Mammary epithelial cell (primary cell): ENCODE results near the gene GUCY2D.

ENCODE experiments used
- EZH2 ChIP-seq: IDR thresholded peaks from 2 replicates; pipeline ENCODE4 v1.6.1; 2012; ENCODE audit warnings: low read length, inconsistent platforms, borderline replicate concordance
- TF ChIP-seq, protein P1 (sequence below), 2 donors: IDR thresholded peaks in 1 of 2; conservative IDR thresholded peaks in 1 of 2; 2 replicates each; pipeline ENCODE4 v1.5.1; 2011 to 2012; ENCODE audit warnings: inconsistent platforms in 2 of 2, low read length in 2 of 2, mild to moderate bottlenecking in 2 of 2, control low read depth in 1 of 2, low read depth in 1 of 2; ENCODE audit not compliant: insufficient read depth in 1 of 2; ENCODE audit errors: extremely low read depth in 1 of 2

DNA sequence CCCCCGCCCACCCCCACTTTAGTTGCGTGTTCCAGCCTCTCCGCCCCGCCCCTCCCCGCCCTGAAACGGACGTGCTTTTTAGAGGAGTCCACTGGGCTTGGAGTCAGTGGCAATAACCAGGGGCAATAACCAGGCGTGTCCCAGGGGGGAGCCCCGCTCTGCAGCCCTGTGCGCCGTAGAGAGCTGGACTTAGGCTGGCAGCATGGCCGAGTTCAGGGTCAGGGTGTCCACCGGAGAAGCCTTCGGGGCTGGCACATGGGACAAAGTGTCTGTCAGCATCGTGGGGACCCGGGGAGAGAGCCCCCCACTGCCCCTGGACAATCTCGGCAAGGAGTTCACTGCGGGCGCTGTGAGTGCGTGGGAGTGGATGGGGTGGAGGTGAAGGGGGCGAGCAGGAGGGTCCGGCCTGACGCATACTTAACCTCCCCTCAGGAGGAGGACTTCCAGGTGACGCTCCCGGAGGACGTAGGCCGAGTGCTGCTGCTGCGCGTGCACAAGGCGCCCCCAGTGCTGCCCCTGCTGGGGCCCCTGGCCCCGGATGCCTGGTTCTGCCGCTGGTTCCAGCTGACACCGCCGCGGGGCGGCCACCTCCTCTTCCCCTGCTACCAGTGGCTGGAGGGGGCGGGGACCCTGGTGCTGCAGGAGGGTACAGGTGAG is 36.7 kb downstream of the GUCY2D start, which contains the start of gene ALOX15B:
- TF ChIP-seq, protein P1, sequence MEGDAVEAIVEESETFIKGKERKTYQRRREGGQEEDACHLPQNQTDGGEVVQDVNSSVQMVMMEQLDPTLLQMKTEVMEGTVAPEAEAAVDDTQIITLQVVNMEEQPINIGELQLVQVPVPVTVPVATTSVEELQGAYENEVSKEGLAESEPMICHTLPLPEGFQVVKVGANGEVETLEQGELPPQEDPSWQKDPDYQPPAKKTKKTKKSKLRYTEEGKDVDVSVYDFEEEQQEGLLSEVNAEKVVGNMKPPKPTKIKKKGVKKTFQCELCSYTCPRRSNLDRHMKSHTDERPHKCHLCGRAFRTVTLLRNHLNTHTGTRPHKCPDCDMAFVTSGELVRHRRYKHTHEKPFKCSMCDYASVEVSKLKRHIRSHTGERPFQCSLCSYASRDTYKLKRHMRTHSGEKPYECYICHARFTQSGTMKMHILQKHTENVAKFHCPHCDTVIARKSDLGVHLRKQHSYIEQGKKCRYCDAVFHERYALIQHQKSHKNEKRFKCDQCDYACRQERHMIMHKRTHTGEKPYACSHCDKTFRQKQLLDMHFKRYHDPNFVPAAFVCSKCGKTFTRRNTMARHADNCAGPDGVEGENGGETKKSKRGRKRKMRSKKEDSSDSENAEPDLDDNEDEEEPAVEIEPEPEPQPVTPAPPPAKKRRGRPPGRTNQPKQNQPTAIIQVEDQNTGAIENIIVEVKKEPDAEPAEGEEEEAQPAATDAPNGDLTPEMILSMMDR (conservative IDR thresholded peaks at IDR 0.05 in 1 of 2, IDR thresholded peaks at IDR 0.05 in 1 of 2; ENCODE audit: extremely low read depth in 1 of 2, insufficient read depth in 1 of 2, low read depth in 1 of 2, low read length in 2 of 2), result no peak
- no peak for TF ChIP-seq EZH2
